Measurements from ENCODE around the gene KIF21A. TPM values are rescaled to one million over a fixed set of nuclear protein-coding genes. Genes with fewer than 3 reads are reported as not detected.
A peak's percentile ranks its signal among the peaks of the same experiment; 100 is the strongest.

KIF21A gene
- polyA plus RNA-seq, 3 donors = 34.5 to 46.2 (median 37.5) TPM

DNA sequence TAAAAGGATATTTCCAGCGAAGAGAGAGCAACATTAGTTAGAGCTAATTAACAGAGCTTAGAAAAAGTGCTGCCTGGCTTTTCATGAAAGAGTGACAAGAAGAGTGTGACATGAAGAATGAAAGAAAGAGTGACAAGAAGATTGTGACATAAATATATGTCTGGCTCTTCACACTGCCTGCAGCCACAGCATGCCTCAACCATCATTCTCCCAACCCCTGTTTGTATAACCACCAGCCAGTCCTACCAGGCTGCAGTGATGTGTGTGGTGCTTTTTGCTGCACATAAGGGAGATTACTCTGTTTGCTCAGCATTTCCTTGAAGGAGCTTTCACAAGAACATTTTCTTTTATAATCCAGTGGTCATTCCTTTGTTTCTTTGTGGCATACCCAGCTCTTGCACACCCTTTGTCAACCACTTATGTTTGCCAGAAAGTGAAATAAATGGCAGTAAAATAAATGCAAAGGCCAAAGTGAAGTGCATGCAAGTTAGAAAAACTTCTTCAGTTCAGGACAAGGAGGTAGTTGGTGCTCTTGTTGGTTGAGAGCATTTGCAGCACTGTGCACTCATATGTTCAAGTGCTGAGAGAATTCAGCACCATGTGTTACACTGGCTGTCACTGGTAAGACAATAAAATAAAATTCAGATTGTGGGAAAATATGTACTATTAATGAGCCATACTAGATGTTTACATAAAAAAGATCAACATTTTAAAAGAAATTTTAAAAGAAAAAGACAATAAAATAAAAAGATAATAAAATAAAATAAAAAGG is 50.6 kb downstream of the KIF21A start:
- no peak for DNase-seq

DNA sequence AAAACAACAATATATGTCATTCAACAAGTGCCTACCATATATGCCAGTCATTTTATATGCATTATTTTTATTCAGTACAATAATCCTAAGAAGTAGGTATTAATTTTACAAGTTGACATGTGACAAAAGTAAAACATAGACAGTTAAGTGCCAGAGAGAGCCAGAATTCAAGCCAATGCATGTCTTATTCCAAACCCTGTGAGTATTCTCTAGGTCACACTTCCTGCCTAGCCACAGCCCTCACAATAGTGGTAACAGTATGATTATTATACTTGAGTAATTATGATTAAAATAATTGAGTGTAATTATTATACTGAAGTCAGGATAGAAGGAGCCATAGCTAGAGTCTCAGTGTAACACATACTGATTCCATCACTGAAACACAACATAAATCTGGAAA is 52.2 kb downstream of the KIF21A start:
- DNase-seq = no peak

GRCh38 chr12:39389399-39390150 is 53.3 kb downstream of the KIF21A start:
- no peak for DNase-seq

- no peak for DNase-seq
Observed at GRCh38 chr12:39386335-39386734, 56.6 kb downstream of the KIF21A start.

DNA sequence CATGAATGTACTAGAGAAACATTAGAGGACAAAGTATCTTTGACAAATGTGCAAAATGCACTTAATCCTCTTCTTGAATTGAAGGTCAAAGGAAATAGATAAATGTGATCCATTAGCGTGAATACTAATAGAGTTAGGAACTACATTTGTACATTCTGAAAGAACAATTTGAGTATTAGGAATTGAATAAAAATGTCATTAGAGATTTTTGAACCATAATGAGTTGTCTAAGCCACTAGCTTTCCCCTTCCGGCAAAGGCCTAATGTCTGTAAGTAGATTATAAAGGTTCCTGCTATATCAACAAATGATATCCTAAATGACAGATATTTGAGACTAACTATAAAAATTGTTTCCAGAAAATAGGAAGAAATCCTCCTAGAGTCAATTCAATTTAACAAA is 59.8 kb downstream of the KIF21A start:
- no peak for DNase-seq

DNA sequence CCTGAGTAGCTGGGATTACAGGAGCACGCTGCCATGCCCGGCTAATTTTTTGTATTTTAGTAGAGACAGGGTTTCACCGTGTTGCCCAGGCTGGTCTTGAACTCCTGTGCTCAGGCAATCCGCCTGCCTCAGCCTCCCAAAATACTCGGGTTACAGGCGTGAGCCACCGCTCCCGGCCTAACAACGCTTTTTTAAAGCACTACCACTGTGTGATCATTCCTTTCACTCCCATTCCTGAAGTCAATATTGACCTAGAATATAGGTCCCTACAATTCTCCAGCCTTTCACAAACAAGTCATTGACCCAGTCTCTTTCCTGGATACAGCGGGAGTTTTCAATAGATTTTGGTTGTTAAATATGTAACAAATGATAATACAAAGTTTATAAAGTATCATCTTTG is 62.8 kb downstream of the KIF21A start:
- no peak for DNase-seq

GRCh38 chr12:39378341-39378740 is 64.6 kb downstream of the KIF21A start:
- peak; percentile 34 for DNase-seq

DNA sequence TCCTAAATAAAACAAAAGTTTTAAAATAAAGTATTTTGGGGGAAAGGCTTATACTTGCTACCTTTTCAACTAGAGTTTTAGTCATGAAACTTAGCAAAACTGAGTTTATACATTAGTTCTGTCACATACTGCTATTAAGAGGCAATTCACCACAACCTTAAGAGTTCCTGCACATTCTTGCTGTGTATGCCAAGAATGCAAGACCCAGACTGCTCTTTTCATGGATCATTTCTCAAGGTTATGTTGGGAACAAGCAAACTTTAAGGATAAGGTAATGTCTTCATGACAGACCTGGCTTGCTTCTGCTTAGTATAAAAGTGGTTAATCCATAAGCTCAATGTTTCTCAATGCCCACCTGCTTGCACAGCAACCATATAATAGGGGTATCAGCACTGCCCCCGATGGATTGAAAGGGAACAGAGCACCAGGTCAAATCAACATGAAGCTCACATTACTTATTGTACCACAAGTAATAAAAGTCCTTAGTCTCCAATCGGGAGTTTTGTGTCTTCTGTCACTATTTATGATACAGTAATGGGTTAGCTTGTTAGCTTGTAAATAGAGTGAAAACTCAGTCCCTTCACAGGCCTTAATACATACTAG is 67.6 kb downstream of the KIF21A start:
- DNase-seq = no peak

- DNase-seq = no peak
Observed at GRCh38 chr12:39372929-39373328, 70.0 kb downstream of the KIF21A start.

- no peak for DNase-seq
Observed at GRCh38 chr12:39372204-39372925, 70.6 kb downstream of the KIF21A start.

GRCh38 chr12:39369756-39370155 is 73.2 kb downstream of the KIF21A start:
- DNase-seq = no peak

GRCh38 chr12:39368891-39369290 is 74.0 kb downstream of the KIF21A start:
- DNase-seq = no peak

DNA sequence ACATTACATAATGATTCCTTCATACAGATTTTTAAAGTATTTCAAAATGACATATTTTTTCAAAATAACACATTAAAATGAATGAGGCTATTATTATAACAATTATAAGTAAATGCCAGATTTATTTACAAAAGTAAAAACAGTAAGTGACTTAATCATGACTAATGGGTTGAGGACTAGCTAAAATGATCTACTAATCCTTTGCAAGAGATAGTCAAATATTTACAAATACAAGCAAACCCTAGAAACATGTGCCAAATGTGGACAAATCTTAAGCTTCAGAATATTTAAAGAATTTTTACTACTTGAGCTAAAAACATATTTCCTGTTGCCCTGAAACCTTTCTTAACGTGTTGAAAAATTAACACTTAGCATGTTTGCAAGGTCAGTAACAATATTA is 74.8 kb downstream of the KIF21A start:
- no peak for DNase-seq

DNA sequence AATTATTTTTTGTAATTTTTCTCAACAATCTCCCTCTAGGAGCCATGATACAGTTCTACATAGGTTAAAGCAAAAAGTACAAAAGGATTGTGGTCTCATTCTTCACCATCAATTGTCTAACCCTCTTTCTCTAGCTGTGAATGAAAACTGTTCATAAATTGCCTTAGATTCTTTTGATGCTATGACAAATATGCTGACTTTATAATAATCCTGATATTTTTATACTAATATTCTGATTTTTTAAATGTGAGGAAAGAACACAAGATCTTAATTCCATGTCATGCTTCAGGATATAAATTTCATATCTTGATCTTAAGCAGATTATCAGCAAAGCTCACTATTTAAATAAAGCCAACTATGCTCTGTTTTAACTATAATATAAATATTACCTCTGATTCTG is 75.4 kb downstream of the KIF21A start:
- DNase-seq = no peak

GRCh38 chr12:39365364-39366001 is 77.4 kb downstream of the KIF21A start:
- DNase-seq = no peak

GRCh38 chr12:39364196-39364595 is 78.7 kb downstream of the KIF21A start:
- no peak for DNase-seq

GRCh38 chr12:39359645-39360044 is 83.3 kb downstream of the KIF21A start:
- DNase-seq = no peak

DNA sequence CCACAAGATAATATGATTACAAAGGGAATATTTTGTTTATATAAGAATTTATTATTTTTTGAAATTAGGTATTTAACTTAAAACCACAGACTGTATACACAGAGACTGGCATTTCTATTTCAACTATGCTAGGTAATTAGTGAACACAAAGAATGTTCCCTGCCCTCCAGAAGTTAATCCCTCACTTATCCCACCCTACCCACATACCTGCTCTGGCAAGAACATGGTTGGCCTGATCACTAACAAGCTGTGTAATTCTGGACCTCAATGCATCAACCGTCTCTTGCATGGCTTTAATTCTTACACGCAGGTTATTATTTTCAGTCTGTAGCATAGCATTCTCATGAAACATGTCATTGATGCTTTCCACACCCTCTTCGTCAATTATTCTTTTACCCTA is 85.9 kb downstream of the KIF21A start:
- DNase-seq = peak; percentile 12

GRCh38 chr12:39355841-39356240 is 87.1 kb downstream of the KIF21A start:
- no peak for DNase-seq

DNA sequence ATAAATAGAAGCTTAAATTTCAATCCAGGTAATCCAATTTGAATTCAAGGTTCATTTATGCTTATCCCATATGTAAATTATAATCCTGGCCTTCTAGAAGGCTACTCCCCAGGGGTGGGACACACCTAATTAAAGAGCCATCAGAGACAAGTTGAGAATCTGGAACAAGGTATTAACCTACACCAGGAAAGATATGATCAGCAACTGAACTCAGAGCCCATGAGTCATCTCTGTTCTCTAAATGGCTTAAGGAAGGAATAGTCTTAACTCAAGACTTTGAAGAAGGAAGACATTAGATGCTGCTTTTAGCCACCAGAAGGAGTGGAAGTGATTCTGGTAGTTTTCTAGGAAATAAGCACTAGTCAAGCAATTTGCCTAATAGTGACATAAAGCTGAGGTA is 88.0 kb downstream of the KIF21A start:
- DNase-seq = no peak

DNA sequence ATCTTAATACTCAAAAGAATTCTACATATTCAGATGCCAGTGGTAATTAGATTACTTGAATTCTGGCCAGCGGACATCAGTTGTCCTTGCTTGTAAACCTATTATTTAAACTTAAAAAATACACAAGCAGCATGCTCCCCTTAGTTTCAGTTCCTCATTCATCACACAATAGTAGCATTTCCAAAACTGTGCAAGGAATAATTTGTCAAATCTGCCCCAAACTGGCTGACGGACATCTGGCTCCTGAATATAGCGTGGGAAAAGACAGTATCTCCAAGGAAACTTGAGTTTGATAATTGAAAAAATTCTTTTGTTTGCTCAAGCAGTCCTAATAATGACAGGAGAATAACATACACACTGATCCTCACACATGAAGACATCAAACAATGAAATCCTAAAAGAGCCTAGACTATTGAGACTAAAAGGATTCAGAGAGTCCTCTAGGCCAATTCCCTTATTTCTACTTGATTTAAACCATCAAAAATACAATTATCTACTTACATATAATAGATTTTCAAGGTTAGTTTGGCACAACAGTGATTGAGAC is 90.4 kb downstream of the KIF21A start:
- no peak for DNase-seq

GRCh38 chr12:39351153-39351552 is 91.8 kb downstream of the KIF21A start:
- no peak for DNase-seq
